NCI-H146 treated with DMSO at 0.1 percent for 48 hours (cell line): ENCODE results near the gene SCLY.

Experiments used
- DNase-seq: peaks from one replicate; lab custom pipeline; 2025; ENCODE audit not compliant: unreplicated experiment; lab: John Stamatoyannopoulos, UW

The SCLY gene

GRCh38 chr2:238123991-238124470 lies 63.2 kb downstream of the SCLY start:
- DNase-seq = no peak

- no peak for DNase-seq
Measured at GRCh38 chr2:238124488-238125126, 63.8 kb downstream of the SCLY start.

- DNase-seq = no peak
Measured at GRCh38 chr2:238125127-238125885, 64.5 kb downstream of the SCLY start.

- no peak for DNase-seq
Measured at GRCh38 chr2:238126338-238126737, 65.5 kb downstream of the SCLY start.

- no peak for DNase-seq
Measured at GRCh38 chr2:238126775-238127164, 66.0 kb downstream of the SCLY start.

GRCh38 chr2:238127165-238128060 lies 66.6 kb downstream of the SCLY start:
- no peak for DNase-seq

- no peak for DNase-seq
Measured at GRCh38 chr2:238128061-238128440, 67.2 kb downstream of the SCLY start.

- DNase-seq = no peak
Measured at GRCh38 chr2:238128534-238129001, 67.8 kb downstream of the SCLY start.

GRCh38 chr2:238129166-238130010 lies 68.6 kb downstream of the SCLY start:
- DNase-seq = no peak

GRCh38 chr2:238130111-238130695 lies 69.4 kb downstream of the SCLY start:
- no peak for DNase-seq

GRCh38 chr2:238130696-238131628 lies 70.2 kb downstream of the SCLY start:
- no peak for DNase-seq

GRCh38 chr2:238131761-238132462 lies 71.1 kb downstream of the SCLY start:
- DNase-seq = no peak

GRCh38 chr2:238132463-238133450 lies 72.0 kb downstream of the SCLY start:
- no peak for DNase-seq

- DNase-seq = no peak
Measured at GRCh38 chr2:238133499-238134392, 72.9 kb downstream of the SCLY start.

GRCh38 chr2:238134393-238134785 lies 73.6 kb downstream of the SCLY start:
- DNase-seq = no peak

GRCh38 chr2:238135601-238136150 lies 74.9 kb downstream of the SCLY start:
- no peak for DNase-seq
